HepG2 (cell line): Measurements from ENCODE around the gene DCAF15. TPM values are rescaled to one million over a fixed set of nuclear protein-coding genes. Genes with fewer than 3 reads are reported as not detected.

Experiments
- ATAC-seq: fragments of 200-7000 bp; cut with Tn5 transposase; 3 replicates; pipeline ENCODE4 v1.9.1; 2020; ENCODE audit warnings: mild to moderate bottlenecking, moderate library complexity
- BruUV-seq: library from RNA; stranded (reverse); fragments of 400-500 nt; replicated peaks from 2 replicates; lab custom pipeline; 2021; lab: Mats Ljungman, UMichigan
- CTCF ChIA-PET: fragments of 300-600 bp; formaldehyde crosslinking; extraction: SDS; loops from one replicate; lab custom pipeline; 2021; ENCODE audit warnings: low total read pairs, inconsistent platforms, low intra/inter-chr PET ratio; lab: Yijun Ruan, JAX
- POLR2A ChIA-PET: fragments of 350-600 bp; sonication (Branson Sonifier 250); formaldehyde crosslinking; loops from one replicate; lab custom pipeline; 2020; ENCODE audit warnings: antibody characterized with exemption, inconsistent platforms; lab: Yijun Ruan, JAX
- DNase-seq: peaks from one replicate; pipeline ENCODE4 v3.0.0-alpha.2; 2015; ENCODE audit warnings: low spot score
- FAIRE-seq: peaks from 3 replicates; lab custom pipeline; 2011; peaks lifted over from hg19 to GRCh38; lab: Jason Lieb, UNC
- H2AFZ ChIP-seq: one replicate; pipeline ENCODE4 v1.6.1; 2011; ENCODE audit warnings: low read length, inconsistent platforms
- H3K27ac ChIP-seq: fragments of 300-600 bp; 3 replicates; pipeline ENCODE4 v1.8.0; 2011; ENCODE audit warnings: mixed run types, mild to moderate bottlenecking, mixed read lengths, low read length, inconsistent platforms; ENCODE audit not compliant: insufficient read depth; ENCODE audit errors: extremely low read length
- H3K27me3 ChIP-seq, 2 experiments: fragments of 200-600 bp in 1 of 2; 2 replicates in 1 of 2; 3 replicates in 1 of 2; pipeline versions ENCODE4 v1.6.0 to v1.8.0; 2011; ENCODE audit warnings: low read length in 2 of 2, mild to moderate bottlenecking in 2 of 2, moderate library complexity in 2 of 2, inconsistent platforms in 1 of 2; ENCODE audit not compliant: insufficient read depth in 2 of 2, control insufficient read depth in 1 of 2
- H3K36me3 ChIP-seq, 2 experiments: fragments of 200-600 bp in 1 of 2; replicated peaks in 1 of 2; 2 replicates in 1 of 2; 3 replicates in 1 of 2; pipeline versions ENCODE4 v1.5.1 to v1.8.0; 2011; ENCODE audit warnings: low read length in 2 of 2, inconsistent platforms in 1 of 2; ENCODE audit not compliant: insufficient read depth in 2 of 2, control insufficient read depth in 1 of 2
- H3K4me1 ChIP-seq: 2 replicates; pipeline ENCODE4 v1.5.1; 2012; ENCODE audit warnings: low read length, inconsistent platforms; ENCODE audit not compliant: insufficient read depth
- H3K4me2 ChIP-seq: 2 replicates; pipeline ENCODE4 v1.6.0; 2011; ENCODE audit warnings: low read depth, low read length, inconsistent platforms
- H3K4me3 ChIP-seq, 3 experiments: fragments of 200-600 bp in 1 of 3; sonication (generic), shearing (Covaris generic) in 1 of 3; replicated peaks in 1 of 3; 2 replicates each; pipeline ENCODE4 v1.5.1; 2011 to 2016; ENCODE audit warnings: low read length in 3 of 3, inconsistent platforms in 2 of 3, low read depth in 2 of 3, mild to moderate bottlenecking in 2 of 3, control low read depth in 1 of 3, mixed read lengths in 1 of 3; ENCODE audit not compliant: insufficient read depth in 1 of 3
- H3K79me2 ChIP-seq: one replicate; pipeline ENCODE4 v1.6.1; 2011; ENCODE audit warnings: low read length, inconsistent platforms; ENCODE audit not compliant: insufficient read depth
- H3K9ac ChIP-seq: 2 replicates; pipeline ENCODE4 v1.6.0; 2011; ENCODE audit warnings: mild to moderate bottlenecking, low read depth, low read length, inconsistent platforms; ENCODE audit not compliant: insufficient read depth
- H3K9me3 ChIP-seq: 2 replicates; pipeline ENCODE4 v1.5.1; 2012; ENCODE audit warnings: mild to moderate bottlenecking, low read length
- H4K20me1 ChIP-seq: 2 replicates; pipeline ENCODE4 v1.6.0; 2011; ENCODE audit warnings: inconsistent platforms, mild to moderate bottlenecking, low read length, moderate library complexity; ENCODE audit not compliant: insufficient read depth
- GMEB1 ChIP-seq: sonication (generic); formaldehyde crosslinking; IDR thresholded peaks from 2 replicates; pipeline ENCODE4 v1.5.1; 2020; ENCODE audit warnings: missing genetic modification reagents, mild to moderate bottlenecking, borderline replicate concordance
- PRDM10 ChIP-seq: sonication (generic); formaldehyde crosslinking; IDR thresholded peaks from 2 replicates; pipeline ENCODE4 v1.4.0; 2020; ENCODE audit warnings: low read depth, missing genetic modification reagents
- SIX1 ChIP-seq: sonication (generic); formaldehyde crosslinking; IDR thresholded peaks from 2 replicates; pipeline ENCODE4 v1.4.0; 2020; ENCODE audit warnings: missing genetic modification reagents, borderline replicate concordance
- ZBTB38 ChIP-seq: sonication (generic); formaldehyde crosslinking; IDR thresholded peaks from 2 replicates; pipeline ENCODE4 v1.5.1; 2020; ENCODE audit warnings: mild to moderate bottlenecking, missing genetic modification reagents
- ZEB1 ChIP-seq: IDR thresholded peaks from 2 replicates; pipeline ENCODE4 v1.6.1; 2012; ENCODE audit warnings: mild to moderate bottlenecking, low read depth, inconsistent platforms; ENCODE audit not compliant: insufficient replicate concordance
- ZNF317 ChIP-seq: sonication (generic); formaldehyde crosslinking; IDR thresholded peaks from 2 replicates; pipeline ENCODE4 v1.5.0; 2020; ENCODE audit warnings: mild to moderate bottlenecking, missing genetic modification reagents
- ZNF563 ChIP-seq: sonication (generic); formaldehyde crosslinking; IDR thresholded peaks from 2 replicates; pipeline ENCODE4 v1.8.0; 2022; ENCODE audit warnings: mild to moderate bottlenecking, moderate library complexity, missing genetic modification reagents
- ZNF720 ChIP-seq: sonication (generic); formaldehyde crosslinking; IDR thresholded peaks from 2 replicates; pipeline ENCODE4 v1.4.0; 2020; ENCODE audit warnings: missing genetic modification reagents
- WGBS: methylation state at CpG from one replicate; pipeline ENCODE4 v1.1.6; 2017; ENCODE audit warnings: low lambda C conversion rate; 5-methylcytosine and 5-hydroxymethylcytosine counted together
- in situ Hi-C: cut with HindIII; loops from 2 replicates; pipeline ENCODE4 v1.10.0; 2017; ENCODE audit warnings: low pct_unique_long_range_greater_than_20kb; ENCODE audit not compliant: extremely low pct_ligation_motif_present
- intact Hi-C: fragments of 100-400 bp; cut with micrococcal nuclease; formaldehyde crosslinking; loops from one replicate; pipeline ENCODE4 v1.10.0; 2022; ENCODE audit not compliant: unreplicated experiment
- polyA plus RNA-seq, 8 experiments: library from polyadenylated mRNA; depleted of rRNA in 3 of 8; stranded (reverse) in 7 of 8; unstranded in 1 of 8; fragments of >200 nt; fragmentation: Illumina TruSeq in 4 of 8; extraction: Trizol in 4 of 8; gene quantifications; 2 replicates each; pipeline versions ENCODE4 v1.2.1 to v1.2.3, GENCODE V29; 2011 to 2016; ENCODE audit warnings: low read depth in 4 of 8, missing spikeins in 1 of 8, mixed read lengths in 1 of 8; ENCODE audit not compliant: insufficient read depth in 1 of 8
- total RNA-seq, 5 experiments: library from RNA; depleted of rRNA; stranded (reverse); fragments of >200 nt; fragmentation: Illumina TruSeq; extraction: Trizol; gene quantifications; 2 replicates each; pipeline ENCODE4 v1.2.3, GENCODE V29; 2016; ENCODE audit warnings: low read depth in 1 of 5
- TF ChIP-seq, protein P1 (sequence below): sonication (generic); formaldehyde crosslinking; conservative IDR thresholded peaks from 2 replicates; pipeline ENCODE4 v1.8.0; 2022; ENCODE audit warnings: missing genetic modification reagents
- TF ChIP-seq, protein P2 (sequence below): sonication (generic); formaldehyde crosslinking; IDR thresholded peaks from 2 replicates; pipeline ENCODE4 v1.5.0; 2020; ENCODE audit warnings: mild to moderate bottlenecking, missing genetic modification reagents, borderline replicate concordance
- TF ChIP-seq, protein P3 (sequence below): sonication (generic); formaldehyde crosslinking; IDR thresholded peaks from 2 replicates; pipeline ENCODE4 v1.4.0; 2020; ENCODE audit warnings: missing genetic modification reagents

Gene DCAF15
- total and polyA plus RNA-seq, 2 of the 13 experiments (the other 11 are each of a cell fraction or from before 2014, with no cell fraction given): 13.6 to 14.0 TPM

DNA sequence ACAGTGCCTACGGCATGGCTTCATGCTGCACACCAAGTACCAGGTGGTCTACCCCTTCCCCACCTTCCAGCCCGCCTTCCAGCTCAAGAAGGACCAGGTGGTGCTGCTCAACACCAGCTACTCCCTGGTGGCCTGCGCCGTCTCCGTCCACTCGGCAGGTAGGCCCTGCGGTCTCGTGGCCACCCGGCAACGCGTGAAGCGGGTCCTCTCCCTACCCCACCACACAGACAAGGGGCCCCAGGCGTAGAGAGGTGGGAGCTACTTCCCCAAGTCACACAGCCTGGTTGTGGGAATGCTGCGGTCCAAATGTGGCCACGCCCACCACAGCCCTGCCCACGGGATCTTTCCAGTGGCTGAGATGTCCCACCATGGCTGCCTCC is 4.0 kb downstream of the DCAF15 start:
- no peak overlapping the region for H3K4me3 ChIP-seq
- no peak overlapping the region for H3K27ac ChIP-seq
- intact Hi-C loops (no loop called here), in situ Hi-C loops (no loop called here)
- WGBS: 100% methylated on average over 6 of the region's 16 CpGs
- no peak overlapping the region for H3K9ac ChIP-seq
- ChIA-PET POLR2A (no interaction called here), CTCF (no interaction called here)
- H3K79me2 ChIP-seq: peaks cover 14% of the 10 kb centered on the region
- no peaks in the 10 kb centered on the region for H3K9me3 ChIP-seq
- DNase-seq (no peak), ATAC-seq (no peak), FAIRE-seq (no peak)
- peaks cover 10% of the 10 kb centered on the region for H3K4me1 ChIP-seq
- H3K36me3 ChIP-seq: peaks cover 19 to 55% of the 10 kb centered on the region in 2 experiments; a peak in 4 of 5 replicates
- no peak overlapping the region for H3K4me2 ChIP-seq
- no peaks in the 10 kb centered on the region for H4K20me1 ChIP-seq
- BruUV-seq: no TSS peak
- H3K27me3 ChIP-seq: no peaks in the 10 kb centered on the region; a peak in 1 of 5 replicates
- H2AFZ ChIP-seq: no peak overlapping the region
- TF ChIP-seq ZNF720 (CRISPR knock-in tag) (no peak), SIX1 (CRISPR knock-in tag) (no peak), ZBTB38 (CRISPR knock-in tag) (no peak), ZNF317 (CRISPR knock-in tag) (no peak), PRDM10 (CRISPR knock-in tag) (no peak), ZEB1 (no peak), ZNF563 (CRISPR knock-in tag) (no peak), GMEB1 (CRISPR knock-in tag) (no peak)
- TF ChIP-seq, protein P1, sequence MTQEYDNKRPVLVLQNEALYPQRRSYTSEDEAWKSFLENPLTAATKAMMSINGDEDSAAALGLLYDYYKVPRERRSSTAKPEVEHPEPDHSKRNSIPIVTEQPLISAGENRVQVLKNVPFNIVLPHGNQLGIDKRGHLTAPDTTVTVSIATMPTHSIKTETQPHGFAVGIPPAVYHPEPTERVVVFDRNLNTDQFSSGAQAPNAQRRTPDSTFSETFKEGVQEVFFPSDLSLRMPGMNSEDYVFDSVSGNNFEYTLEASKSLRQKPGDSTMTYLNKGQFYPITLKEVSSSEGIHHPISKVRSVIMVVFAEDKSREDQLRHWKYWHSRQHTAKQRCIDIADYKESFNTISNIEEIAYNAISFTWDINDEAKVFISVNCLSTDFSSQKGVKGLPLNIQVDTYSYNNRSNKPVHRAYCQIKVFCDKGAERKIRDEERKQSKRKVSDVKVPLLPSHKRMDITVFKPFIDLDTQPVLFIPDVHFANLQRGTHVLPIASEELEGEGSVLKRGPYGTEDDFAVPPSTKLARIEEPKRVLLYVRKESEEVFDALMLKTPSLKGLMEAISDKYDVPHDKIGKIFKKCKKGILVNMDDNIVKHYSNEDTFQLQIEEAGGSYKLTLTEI (CRISPR knock-in tag): no peak
- TF ChIP-seq, protein P2, sequence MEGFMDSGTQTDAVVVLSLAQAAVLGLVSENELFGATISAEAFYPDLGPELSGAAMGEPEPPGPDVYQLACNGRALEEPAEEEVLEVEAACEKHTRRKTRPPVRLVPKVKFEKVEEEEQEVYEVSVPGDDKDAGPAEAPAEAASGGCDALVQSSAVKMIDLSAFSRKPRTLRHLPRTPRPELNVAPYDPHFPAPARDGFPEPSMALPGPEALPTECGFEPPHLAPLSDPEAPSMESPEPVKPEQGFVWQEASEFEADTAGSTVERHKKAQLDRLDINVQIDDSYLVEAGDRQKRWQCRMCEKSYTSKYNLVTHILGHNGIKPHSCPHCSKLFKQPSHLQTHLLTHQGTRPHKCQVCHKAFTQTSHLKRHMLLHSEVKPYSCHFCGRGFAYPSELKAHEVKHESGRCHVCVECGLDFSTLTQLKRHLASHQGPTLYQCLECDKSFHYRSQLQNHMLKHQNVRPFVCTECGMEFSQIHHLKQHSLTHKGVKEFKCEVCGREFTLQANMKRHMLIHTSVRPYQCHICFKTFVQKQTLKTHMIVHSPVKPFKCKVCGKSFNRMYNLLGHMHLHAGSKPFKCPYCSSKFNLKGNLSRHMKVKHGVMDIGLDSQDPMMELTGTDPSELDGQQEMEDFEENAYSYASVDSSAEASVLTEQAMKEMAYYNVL (CRISPR knock-in tag): no peak
- TF ChIP-seq, protein P3, sequence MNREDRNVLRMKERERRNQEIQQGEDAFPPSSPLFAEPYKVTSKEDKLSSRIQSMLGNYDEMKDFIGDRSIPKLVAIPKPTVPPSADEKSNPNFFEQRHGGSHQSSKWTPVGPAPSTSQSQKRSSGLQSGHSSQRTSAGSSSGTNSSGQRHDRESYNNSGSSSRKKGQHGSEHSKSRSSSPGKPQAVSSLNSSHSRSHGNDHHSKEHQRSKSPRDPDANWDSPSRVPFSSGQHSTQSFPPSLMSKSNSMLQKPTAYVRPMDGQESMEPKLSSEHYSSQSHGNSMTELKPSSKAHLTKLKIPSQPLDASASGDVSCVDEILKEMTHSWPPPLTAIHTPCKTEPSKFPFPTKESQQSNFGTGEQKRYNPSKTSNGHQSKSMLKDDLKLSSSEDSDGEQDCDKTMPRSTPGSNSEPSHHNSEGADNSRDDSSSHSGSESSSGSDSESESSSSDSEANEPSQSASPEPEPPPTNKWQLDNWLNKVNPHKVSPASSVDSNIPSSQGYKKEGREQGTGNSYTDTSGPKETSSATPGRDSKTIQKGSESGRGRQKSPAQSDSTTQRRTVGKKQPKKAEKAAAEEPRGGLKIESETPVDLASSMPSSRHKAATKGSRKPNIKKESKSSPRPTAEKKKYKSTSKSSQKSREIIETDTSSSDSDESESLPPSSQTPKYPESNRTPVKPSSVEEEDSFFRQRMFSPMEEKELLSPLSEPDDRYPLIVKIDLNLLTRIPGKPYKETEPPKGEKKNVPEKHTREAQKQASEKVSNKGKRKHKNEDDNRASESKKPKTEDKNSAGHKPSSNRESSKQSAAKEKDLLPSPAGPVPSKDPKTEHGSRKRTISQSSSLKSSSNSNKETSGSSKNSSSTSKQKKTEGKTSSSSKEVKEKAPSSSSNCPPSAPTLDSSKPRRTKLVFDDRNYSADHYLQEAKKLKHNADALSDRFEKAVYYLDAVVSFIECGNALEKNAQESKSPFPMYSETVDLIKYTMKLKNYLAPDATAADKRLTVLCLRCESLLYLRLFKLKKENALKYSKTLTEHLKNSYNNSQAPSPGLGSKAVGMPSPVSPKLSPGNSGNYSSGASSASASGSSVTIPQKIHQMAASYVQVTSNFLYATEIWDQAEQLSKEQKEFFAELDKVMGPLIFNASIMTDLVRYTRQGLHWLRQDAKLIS (CRISPR knock-in tag): no peak
